A673 (cell line): Measurements from ENCODE around the gene PRPH2.

ENCODE experiments used
- CTCF ChIP-seq: fragments of 300-800, 200-600 bp; sonication (generic); conservative IDR thresholded peaks from 2 replicates; pipeline ENCODE4 v1.5.1; 2017; ENCODE audit warnings: low read depth, mild to moderate bottlenecking, antibody characterized with exemption, low read length, moderate library complexity, mixed read lengths
- EZH2 ChIP-seq: fragments of 200-600 bp; sonication (generic); IDR thresholded peaks from 2 replicates; pipeline ENCODE4 v1.6.1; 2017; ENCODE audit warnings: borderline replicate concordance, low read depth, mild to moderate bottlenecking, mixed read lengths, antibody characterized with exemption, low read length; ENCODE audit not compliant: poor library complexity, severe bottlenecking

- TF ChIP-seq CTCF: no peak
- no peak for TF ChIP-seq EZH2
Observed at GRCh38 chr6:42652024-42652746, 70.2 kb downstream of the PRPH2 start.
